Mesenchymal stem cell (in vitro differentiated cells and primary cell): ENCODE data around the gene TTLL12.

Source experiments
- DNase-seq: peaks from one replicate; pipeline ENCODE4 v3.0.0-alpha.2; 2013
- H2AFZ ChIP-seq: one replicate; pipeline ENCODE4 v1.6.1; 2013; ENCODE audit warnings: low read depth, mild to moderate bottlenecking, control low read depth, inconsistent platforms, low read length, moderate library complexity
- H2AK5ac ChIP-seq: 2 replicates; pipeline ENCODE4 v1.6.1; 2013; ENCODE audit warnings: low read length, moderate library complexity, mild to moderate bottlenecking, inconsistent platforms; ENCODE audit not compliant: severe bottlenecking
- H2BK120ac ChIP-seq: one replicate; pipeline ENCODE4 v1.6.1; 2013; ENCODE audit warnings: low read depth, mild to moderate bottlenecking, inconsistent platforms, low read length, moderate library complexity
- H2BK12ac ChIP-seq, 2 experiments: one replicate each; pipeline ENCODE4 v1.6.1; 2013; ENCODE audit warnings: inconsistent platforms in 2 of 2, low read length in 2 of 2, mild to moderate bottlenecking in 2 of 2, moderate library complexity in 2 of 2, control low read depth in 1 of 2
- H2BK15ac ChIP-seq: one replicate; pipeline ENCODE4 v1.6.1; 2013; ENCODE audit warnings: mild to moderate bottlenecking, low read depth, inconsistent platforms; ENCODE audit not compliant: poor library complexity, severe bottlenecking
- H2BK5ac ChIP-seq: 2 replicates; pipeline ENCODE4 v1.6.1; 2013; ENCODE audit warnings: low read depth, mild to moderate bottlenecking, low read length, control low read depth, inconsistent platforms; ENCODE audit not compliant: poor library complexity, severe bottlenecking
- H3K14ac ChIP-seq, 2 experiments: one replicate each; pipeline ENCODE4 v1.6.1; 2013; ENCODE audit warnings: inconsistent platforms in 2 of 2, low read length in 2 of 2, control low read depth in 1 of 2, mild to moderate bottlenecking in 1 of 2, moderate library complexity in 1 of 2
- H3K18ac ChIP-seq, 2 experiments: one replicate each; pipeline ENCODE4 v1.6.1; 2013; ENCODE audit warnings: inconsistent platforms in 2 of 2, low read length in 2 of 2, control low read depth in 1 of 2, low read depth in 1 of 2, mild to moderate bottlenecking in 1 of 2
- H3K23ac ChIP-seq, 2 experiments: one replicate each; pipeline ENCODE4 v1.6.1; 2013; ENCODE audit warnings: inconsistent platforms in 2 of 2, low read length in 2 of 2, mild to moderate bottlenecking in 2 of 2, moderate library complexity in 2 of 2, control low read depth in 1 of 2
- H3K27ac ChIP-seq: 2 replicates; pipeline ENCODE4 v1.5.1; 2013; ENCODE audit warnings: mild to moderate bottlenecking, moderate library complexity, low read length, control low read depth, inconsistent platforms; ENCODE audit not compliant: poor library complexity, severe bottlenecking
- H3K27me3 ChIP-seq, 2 experiments: 2 replicates each; pipeline versions ENCODE4 v1.6.1 to v1.7.0; 2013; ENCODE audit warnings: low read length in 2 of 2, mild to moderate bottlenecking in 2 of 2, moderate library complexity in 2 of 2, control low read depth in 1 of 2, inconsistent platforms in 1 of 2; ENCODE audit not compliant: control insufficient read depth in 1 of 2, insufficient read depth in 1 of 2
- H3K36me3 ChIP-seq, 2 experiments: 2 replicates each; pipeline versions ENCODE4 v1.6.1 to v1.7.0; 2013; ENCODE audit warnings: low read length in 2 of 2, control low read depth in 1 of 2, inconsistent platforms in 1 of 2, low read depth in 1 of 2, mild to moderate bottlenecking in 1 of 2; ENCODE audit not compliant: insufficient read depth in 2 of 2, control insufficient read depth in 1 of 2
- H3K4ac ChIP-seq, 2 experiments: one replicate each; pipeline ENCODE4 v1.6.1; 2013; ENCODE audit warnings: inconsistent platforms in 2 of 2, low read length in 2 of 2, mild to moderate bottlenecking in 2 of 2, moderate library complexity in 2 of 2, control low read depth in 1 of 2, low read depth in 1 of 2
- H3K4me1 ChIP-seq: 2 replicates; pipeline ENCODE4 v1.6.1; 2013; ENCODE audit warnings: low read depth, low read length, control low read depth; ENCODE audit not compliant: control insufficient read depth, insufficient read depth
- H3K4me2 ChIP-seq: 2 replicates; pipeline ENCODE4 v1.6.1; 2013; ENCODE audit warnings: low read length, mild to moderate bottlenecking, inconsistent platforms; ENCODE audit not compliant: poor library complexity, severe bottlenecking
- H3K4me3 ChIP-seq, 2 experiments: 2 replicates each; pipeline versions ENCODE4 v1.5.1 to v1.7.0; 2013; ENCODE audit warnings: low read length in 2 of 2, mild to moderate bottlenecking in 2 of 2, control low read depth in 1 of 2, low read depth in 1 of 2; ENCODE audit not compliant: insufficient read depth in 1 of 2
- H3K79me1 ChIP-seq: replicated peaks from 2 replicates; pipeline ENCODE4 v1.6.1; 2013; ENCODE audit warnings: mild to moderate bottlenecking, control low read depth, low read length, inconsistent platforms; ENCODE audit not compliant: poor library complexity, severe bottlenecking
- H3K9ac ChIP-seq: 2 replicates; pipeline ENCODE4 v1.7.0; 2013; ENCODE audit warnings: mild to moderate bottlenecking, low read length, moderate library complexity
- H3K9me3 ChIP-seq: 2 replicates; pipeline ENCODE4 v1.7.0; 2013; ENCODE audit warnings: mild to moderate bottlenecking, low read length; ENCODE audit not compliant: control insufficient read depth
- H4K8ac ChIP-seq: one replicate; pipeline ENCODE4 v1.6.1; 2013; ENCODE audit warnings: inconsistent platforms, mild to moderate bottlenecking, low read length, moderate library complexity
- H4K91ac ChIP-seq: one replicate; pipeline ENCODE4 v1.6.1; 2013; ENCODE audit warnings: mild to moderate bottlenecking, low read length, inconsistent platforms
- WGBS: methylation state at CpG from one replicate; pipeline ENCODE4 v1.1.7; 2013; ENCODE audit warnings: mixed read lengths; 5-methylcytosine and 5-hydroxymethylcytosine counted together

The TTLL12 gene

GRCh38 chr22:43152357-43153071 lies 34.4 kb downstream of the TTLL12 start:
- Histone ChIP-seq H3K79me1 (peaks cover 13% of the 10 kb centered on the region), H3K4ac (peak overlapping the region; percentile 80 to 95), H3K18ac (peak overlapping the region; percentile 60 to 93), H3K4me1 (peaks cover 42% of the 10 kb centered on the region), H2BK120ac (no peak overlapping the region), H3K36me3 (peaks cover 10 to 27% of the 10 kb centered on the region in 2 experiments), H2BK15ac (peak overlapping the region; percentile 68), H3K4me2 (peak overlapping the region; percentile 74), H3K4me3 (peak overlapping the region; percentile 88 to 94), H3K27me3 (no peaks in the 10 kb centered on the region), H3K27ac (peak overlapping the region; percentile 85), H3K14ac (peak overlapping the region in 1 of 2 experiments; percentile 81), H4K91ac (peak overlapping the region; percentile 53), H3K9me3 (no peaks in the 10 kb centered on the region), H3K23ac (peak overlapping the region in 1 of 2 experiments; percentile 18), H2AFZ (no peak overlapping the region), H2AK5ac (peak overlapping the region; percentile 54), H2BK5ac (no peak overlapping the region), H2BK12ac (peak overlapping the region in 1 of 2 experiments; percentile 76), H3K9ac (peak overlapping the region; percentile 91), H4K8ac (peak overlapping the region; percentile 87)
- 41% methylated on average over 22 of the region's 22 CpGs for WGBS
- peak; percentile 55 for DNase-seq

GRCh38 chr22:43152003-43152356 lies 35.0 kb downstream of the TTLL12 start:
- Histone ChIP-seq H2BK12ac (peak overlapping the region in 1 of 2 experiments; percentile 76), H2BK15ac (peak overlapping the region; percentile 78), H4K8ac (peak overlapping the region; percentile 87), H3K4me1 (peaks cover 41% of the 10 kb centered on the region), H3K4me3 (peak overlapping the region; percentile 88 to 94), H2BK120ac (no peak overlapping the region), H2AFZ (no peak overlapping the region), H3K9ac (peak overlapping the region; percentile 91), H3K4me2 (peak overlapping the region; percentile 74), H3K18ac (peak overlapping the region; percentile 60 to 99), H4K91ac (peak overlapping the region; percentile 53), H3K27ac (peak overlapping the region; percentile 85), H3K79me1 (peaks cover 13% of the 10 kb centered on the region), H3K23ac (peak overlapping the region in 1 of 2 experiments; percentile 18), H3K27me3 (no peaks in the 10 kb centered on the region), H2AK5ac (peak overlapping the region; percentile 54), H2BK5ac (no peak overlapping the region), H3K9me3 (no peaks in the 10 kb centered on the region), H3K36me3 (peaks cover 10 to 26% of the 10 kb centered on the region in 2 experiments), H3K14ac (peak overlapping the region in 1 of 2 experiments; percentile 81), H3K4ac (peak overlapping the region; percentile 95 to 97)
- no peak for DNase-seq
- 69% methylated on average over 18 of the region's 18 CpGs for WGBS

- Histone ChIP-seq H2BK12ac (peak within 1 kb of the TSS; percentile 11 to 76), H3K4ac (peak within 1 kb of the TSS; percentile 95 to 97), H3K18ac (peak within 1 kb of the TSS; percentile 94 to 99), H3K23ac (peak within 1 kb of the TSS in 1 of 2 experiments; percentile 67), H3K27me3 (no peaks in the 10 kb centered on the region), H3K36me3 (peaks cover 10 to 20% of the 10 kb centered on the region in 2 experiments), H2AK5ac (peak within 1 kb of the TSS; percentile 54), H2BK5ac (no peak within 1 kb of the TSS), H2AFZ (peak within 1 kb of the TSS; percentile 74), H3K4me1 (peaks cover 39% of the 10 kb centered on the region), H2BK15ac (peak within 1 kb of the TSS; percentile 78), H3K79me1 (peaks cover 11% of the 10 kb centered on the region), H3K9me3 (no peaks in the 10 kb centered on the region), H4K8ac (peak within 1 kb of the TSS; percentile 93), H3K4me3 (peak within 1 kb of the TSS; percentile 88 to 94), H3K4me2 (peak within 1 kb of the TSS; percentile 74), H2BK120ac (peak within 1 kb of the TSS; percentile 89), H3K9ac (peak within 1 kb of the TSS; percentile 91), H4K91ac (peak within 1 kb of the TSS; percentile 97), H3K14ac (peak within 1 kb of the TSS in 1 of 2 experiments; percentile 93), H3K27ac (peak within 1 kb of the TSS; percentile 85)
- WGBS, result 9% methylated on average over 59 of the region's 75 CpGs
- DNase-seq, result peak; percentile 52
Measured at GRCh38 chr22:43151251-43152002, 35.5 kb downstream of the TTLL12 start, which contains the start of gene TSPO. Gene TSPO (plus strand): TSS chr22:43151559. CDS start chr22:43159239, 7,680 bp downstream.
